ENCODE results near the gene DNAJB8.

GRCh38 chr3:128424508-128425069 is 42.1 kb downstream of the DNAJB8 start:
- no peak for TF ChIP-seq CTCF (IDR thresholded peaks at IDR 0.05 in 4 of 5, conservative IDR thresholded peaks at IDR 0.05 in 1 of 5)
- no peak for TF ChIP-seq POLR2A (IDR thresholded peaks at IDR 0.05)
